Inflammatory macrophage treated with lipopolysaccharide for 1 hour (primary cell): Measurements from ENCODE around the gene SORCS3.

Source experiments
- DNase-seq, 2 donors: peaks; one replicate each; pipeline ENCODE4 v3.0.0-alpha.2; 2020 to 2022

Gene SORCS3

GRCh38 chr10:104867966-104868598 is 227.0 kb downstream of the SORCS3 start:
- no peak for DNase-seq

- no peak for DNase-seq
These were observed 231.6 kb downstream of the SORCS3 start for GRCh38 chr10:104872691-104873090.

GRCh38 chr10:104873161-104873560 is 232.1 kb downstream of the SORCS3 start:
- no peak for DNase-seq

GRCh38 chr10:104875561-104875960 is 234.5 kb downstream of the SORCS3 start:
- no peak for DNase-seq

GRCh38 chr10:104880624-104881398 is 239.7 kb downstream of the SORCS3 start:
- DNase-seq, result no peak

GRCh38 chr10:104881740-104882139 is 240.7 kb downstream of the SORCS3 start:
- DNase-seq, result no peak

- no peak for DNase-seq
These were observed 252.0 kb downstream of the SORCS3 start for GRCh38 chr10:104892879-104893617.

GRCh38 chr10:104893701-104894100 is 252.6 kb downstream of the SORCS3 start:
- no peak for DNase-seq

- DNase-seq, result no peak
These were observed 253.6 kb downstream of the SORCS3 start for GRCh38 chr10:104894681-104895080.

- DNase-seq, result no peak
These were observed 254.5 kb downstream of the SORCS3 start for GRCh38 chr10:104895541-104895940.

- DNase-seq, result no peak
These were observed 254.9 kb downstream of the SORCS3 start for GRCh38 chr10:104895981-104896380.

GRCh38 chr10:104897696-104898095 is 256.6 kb downstream of the SORCS3 start:
- DNase-seq, result no peak

GRCh38 chr10:104899779-104900178 is 258.7 kb downstream of the SORCS3 start:
- DNase-seq, result no peak

- no peak for DNase-seq
These were observed 262.3 kb downstream of the SORCS3 start for GRCh38 chr10:104903433-104903832.

- no peak for DNase-seq
These were observed 263.7 kb downstream of the SORCS3 start for GRCh38 chr10:104904753-104905323.

- no peak for DNase-seq
These were observed 265.0 kb downstream of the SORCS3 start for GRCh38 chr10:104906112-104906511.

- no peak for DNase-seq
These were observed 266.4 kb downstream of the SORCS3 start for GRCh38 chr10:104907521-104907920.

- no peak for DNase-seq
These were observed 267.5 kb downstream of the SORCS3 start for GRCh38 chr10:104908581-104908980.

- no peak for DNase-seq
These were observed 269.6 kb downstream of the SORCS3 start for GRCh38 chr10:104910712-104911111.

- no peak for DNase-seq
These were observed 272.3 kb downstream of the SORCS3 start for GRCh38 chr10:104913390-104913789.

- no peak for DNase-seq
These were observed 279.4 kb downstream of the SORCS3 start for GRCh38 chr10:104920476-104920875.

- DNase-seq, result no peak
These were observed 280.7 kb downstream of the SORCS3 start for GRCh38 chr10:104921763-104922162.

- DNase-seq, result no peak
These were observed 281.7 kb downstream of the SORCS3 start for GRCh38 chr10:104922810-104923209.
